Measurements from ENCODE around the gene DCST1.

The DCST1 gene

DNA sequence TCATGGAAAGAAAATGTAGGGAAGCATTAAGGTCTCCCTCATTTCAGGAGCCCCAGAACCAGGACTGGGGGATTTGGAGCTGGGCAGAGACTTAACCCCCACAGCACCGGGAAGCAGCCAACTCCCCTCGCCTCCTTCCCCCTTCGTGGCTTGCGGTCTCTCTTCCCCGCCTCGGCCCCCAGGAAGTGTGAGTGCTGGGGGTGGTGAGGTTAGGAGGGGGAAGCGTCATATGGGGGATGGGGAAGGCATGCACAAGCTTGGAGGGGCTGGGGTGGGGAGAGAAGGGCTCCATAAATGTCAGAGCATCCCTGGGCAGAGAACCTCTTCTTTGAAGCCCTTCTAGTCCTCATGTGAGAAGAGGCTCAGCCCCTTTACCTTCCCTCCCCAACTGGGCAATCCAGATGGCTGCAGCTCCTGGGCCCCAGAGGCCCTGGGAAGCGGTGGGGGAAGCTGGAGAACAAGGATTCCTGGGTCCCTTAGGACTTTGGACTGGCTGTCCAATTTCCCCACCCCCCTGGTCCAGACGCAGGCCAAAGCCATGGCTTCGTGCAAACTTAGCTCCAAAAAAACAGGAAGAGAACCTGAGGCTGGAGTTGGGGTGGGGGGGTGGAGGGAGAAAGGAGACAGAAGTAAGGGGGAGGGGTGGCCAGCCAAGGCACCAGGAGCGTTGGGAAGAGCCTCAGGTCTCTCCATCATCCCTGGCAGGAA lies 23.3 kb upstream of the DCST1 start:
- no peak for TF ChIP-seq L3MBTL2 (conservative IDR thresholded peaks at IDR 0.05)
- TF ChIP-seq CTBP1 (IDR thresholded peaks at IDR 0.05; ENCODE audit: borderline replicate concordance), result no peak
- no peak for TF ChIP-seq TARDBP (IDR thresholded peaks at IDR 0.05)
- TF ChIP-seq, protein P1, sequence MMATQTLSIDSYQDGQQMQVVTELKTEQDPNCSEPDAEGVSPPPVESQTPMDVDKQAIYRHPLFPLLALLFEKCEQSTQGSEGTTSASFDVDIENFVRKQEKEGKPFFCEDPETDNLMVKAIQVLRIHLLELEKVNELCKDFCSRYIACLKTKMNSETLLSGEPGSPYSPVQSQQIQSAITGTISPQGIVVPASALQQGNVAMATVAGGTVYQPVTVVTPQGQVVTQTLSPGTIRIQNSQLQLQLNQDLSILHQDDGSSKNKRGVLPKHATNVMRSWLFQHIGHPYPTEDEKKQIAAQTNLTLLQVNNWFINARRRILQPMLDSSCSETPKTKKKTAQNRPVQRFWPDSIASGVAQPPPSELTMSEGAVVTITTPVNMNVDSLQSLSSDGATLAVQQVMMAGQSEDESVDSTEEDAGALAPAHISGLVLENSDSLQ (IDR thresholded peaks at IDR 0.05), result no peak
- no peak for TF ChIP-seq SUZ12 (IDR thresholded peaks at IDR 0.05)
- TF ChIP-seq LEF1 (IDR thresholded peaks at IDR 0.05; ENCODE audit: borderline replicate concordance), result no peak
- TF ChIP-seq FOXM1 (IDR thresholded peaks at IDR 0.05; ENCODE audit: borderline replicate concordance), result no peak
- TF ChIP-seq FOXA1 (IDR thresholded peaks at IDR 0.05), result no peak
- no peak for TF ChIP-seq ARNT (IDR thresholded peaks at IDR 0.05)
- TF ChIP-seq SP1 (IDR thresholded peaks at IDR 0.05), result no peak
- no peak for TF ChIP-seq FOXK2 (IDR thresholded peaks at IDR 0.05)
- no peak for TF ChIP-seq BHLHE40 (IDR thresholded peaks at IDR 0.05; ENCODE audit: borderline replicate concordance)
- TF ChIP-seq HDGF (IDR thresholded peaks at IDR 0.05; ENCODE audit: borderline replicate concordance), result no peak
- TF ChIP-seq NFRKB (IDR thresholded peaks at IDR 0.05), result no peak
- TF ChIP-seq ELF4 (IDR thresholded peaks at IDR 0.05), result no peak
- POLR2A ChIA-PET, result interaction anchor here (0.6 kb wide), 1 partner anchor 39 kb away, joined by 3 read pairs; no protein-coding TSS in a partner anchor
- DNase-seq (ENCODE audit: extremely low spot score), result no peak
- CTCF ChIA-PET, result no interaction called here

DNA sequence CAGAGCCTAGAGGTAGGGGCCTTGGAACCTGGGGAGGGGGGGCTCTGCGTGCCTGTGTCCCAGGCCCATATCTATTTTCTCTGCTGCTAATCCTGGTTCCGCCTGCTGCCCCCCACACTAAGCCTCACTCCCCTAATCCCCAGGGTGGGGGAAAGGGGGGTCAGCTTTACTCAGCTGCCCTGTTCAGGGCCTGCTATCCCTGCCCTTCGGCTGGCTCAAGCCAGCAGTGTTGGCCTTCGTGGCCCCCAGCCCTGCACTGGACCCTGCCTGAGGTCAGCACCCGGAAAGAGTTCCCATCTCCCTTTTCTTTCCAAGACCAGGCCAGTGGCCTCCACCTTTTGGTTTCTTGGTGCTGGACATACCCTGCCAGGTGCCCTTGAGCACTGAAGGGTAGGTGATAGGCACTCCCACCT lies 22.6 kb upstream of the DCST1 start:
- CTCF ChIA-PET, result no interaction called here
- TF ChIP-seq FOXM1 (IDR thresholded peaks at IDR 0.05; ENCODE audit: borderline replicate concordance), result no peak
- TF ChIP-seq TARDBP (IDR thresholded peaks at IDR 0.05), result no peak
- TF ChIP-seq ARNT (IDR thresholded peaks at IDR 0.05), result no peak
- no peak for TF ChIP-seq FOXA1 (IDR thresholded peaks at IDR 0.05)
- no peak for TF ChIP-seq SUZ12 (IDR thresholded peaks at IDR 0.05)
- TF ChIP-seq CTBP1 (IDR thresholded peaks at IDR 0.05; ENCODE audit: borderline replicate concordance), result no peak
- no peak for TF ChIP-seq HDGF (IDR thresholded peaks at IDR 0.05; ENCODE audit: borderline replicate concordance)
- TF ChIP-seq LEF1 (IDR thresholded peaks at IDR 0.05; ENCODE audit: borderline replicate concordance), result no peak
- TF ChIP-seq, protein P1 (IDR thresholded peaks at IDR 0.05), result no peak
- no peak for TF ChIP-seq FOXK2 (IDR thresholded peaks at IDR 0.05)
- TF ChIP-seq L3MBTL2 (conservative IDR thresholded peaks at IDR 0.05), result no peak
- TF ChIP-seq NFRKB (IDR thresholded peaks at IDR 0.05), result no peak
- TF ChIP-seq ELF4 (IDR thresholded peaks at IDR 0.05), result no peak
- TF ChIP-seq SP1 (IDR thresholded peaks at IDR 0.05), result no peak
- TF ChIP-seq ZNF384 (IDR thresholded peaks at IDR 0.05), result no peak
- no peak for TF ChIP-seq BHLHE40 (IDR thresholded peaks at IDR 0.05; ENCODE audit: borderline replicate concordance)
- POLR2A ChIA-PET, result interaction anchor here (0.6 to 1.2 kb wide), 2 partner anchors 38 to 50 kb away, joined by 3 read pairs; partner anchors contain the start of gene PYGO2
- DNase-seq (ENCODE audit: extremely low spot score), result no peak

DNA sequence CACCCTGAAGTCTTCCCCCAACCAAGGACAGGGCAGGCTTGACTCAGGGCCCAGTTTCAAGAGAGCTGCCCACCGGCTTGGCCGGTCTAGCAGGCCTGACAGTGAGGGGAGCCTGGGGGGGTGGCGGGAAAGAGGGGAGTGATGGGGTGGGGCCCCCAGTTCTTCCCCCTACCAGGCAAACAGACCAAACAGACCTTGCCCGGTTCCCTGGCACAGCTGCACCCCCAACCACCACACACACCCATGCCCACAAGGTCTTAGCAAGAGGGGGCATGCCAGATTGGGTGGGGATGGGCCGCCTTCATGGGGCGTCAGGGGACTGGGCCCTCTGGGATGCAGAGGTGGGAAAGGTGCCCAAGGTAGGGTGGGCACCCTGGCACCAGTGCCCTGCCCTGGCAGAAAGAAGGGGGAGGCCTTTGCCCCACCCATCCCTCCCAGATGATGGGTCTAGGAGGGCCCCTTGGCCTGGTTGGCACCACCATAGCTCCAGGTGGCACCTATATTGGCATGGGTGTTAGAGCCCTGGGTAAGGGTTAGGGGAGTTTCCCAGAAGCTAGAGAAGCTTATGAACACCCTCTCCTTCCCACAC lies 22.1 kb upstream of the DCST1 start:
- POLR2A ChIA-PET, result interaction anchor here (1.1 to 1.9 kb wide), 5 partner anchors 8 to 183 kb away, joined by 3 to 8 read pairs (median 4); partner anchors contain the start of genes ADAM15 and PYGO2
- CTCF ChIA-PET, result interaction anchor here (1.1 kb wide), 1 partner anchor 12 kb away, joined by 6 read pairs; no protein-coding TSS in a partner anchor
- TF ChIP-seq, protein P1 (IDR thresholded peaks at IDR 0.05), result no peak
- TF ChIP-seq FOXM1 (IDR thresholded peaks at IDR 0.05; ENCODE audit: borderline replicate concordance) (no peak), ARNT (IDR thresholded peaks at IDR 0.05) (no peak), HDGF (IDR thresholded peaks at IDR 0.05; ENCODE audit: borderline replicate concordance) (no peak), ZNF384 (IDR thresholded peaks at IDR 0.05) (no peak), SUZ12 (IDR thresholded peaks at IDR 0.05) (no peak), ELF4 (IDR thresholded peaks at IDR 0.05) (no peak), FOXA1 (IDR thresholded peaks at IDR 0.05) (no peak), SP1 (IDR thresholded peaks at IDR 0.05) (no peak), L3MBTL2 (conservative IDR thresholded peaks at IDR 0.05) (no peak), LEF1 (IDR thresholded peaks at IDR 0.05; ENCODE audit: borderline replicate concordance) (no peak), FOXK2 (IDR thresholded peaks at IDR 0.05) (no peak), BHLHE40 (IDR thresholded peaks at IDR 0.05; ENCODE audit: borderline replicate concordance) (no peak), TARDBP (IDR thresholded peaks at IDR 0.05) (no peak), NFRKB (IDR thresholded peaks at IDR 0.05) (no peak), CTBP1 (IDR thresholded peaks at IDR 0.05; ENCODE audit: borderline replicate concordance) (no peak)
- no peak for DNase-seq (ENCODE audit: extremely low spot score)

DNA sequence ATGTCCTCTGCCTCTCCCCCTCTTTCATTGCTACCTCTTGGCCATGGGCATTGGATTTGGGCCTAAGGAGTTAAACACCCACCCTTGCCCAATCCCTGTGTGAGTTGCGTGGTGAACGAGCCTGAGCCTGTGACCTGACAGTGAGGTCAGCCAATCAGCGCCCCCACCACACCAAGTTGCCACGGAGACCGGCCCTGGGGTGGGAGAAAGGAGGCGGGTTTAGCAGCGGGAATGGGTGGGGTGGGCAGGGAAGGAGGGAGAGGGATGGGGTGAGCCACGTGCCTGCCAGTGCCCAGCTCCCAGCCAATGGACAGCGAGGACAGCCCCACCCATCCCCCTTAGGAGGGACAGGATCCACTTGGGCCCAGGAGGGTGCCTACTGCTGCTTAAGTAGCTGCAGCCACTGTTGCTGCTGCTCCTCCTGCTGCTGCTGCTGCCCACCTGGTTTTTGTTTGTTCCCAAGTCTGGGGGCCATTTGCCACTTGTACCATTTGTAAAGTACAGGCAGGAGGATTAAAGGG lies 21.5 kb upstream of the DCST1 start:
- TF ChIP-seq L3MBTL2 (conservative IDR thresholded peaks at IDR 0.05), result peak; percentile 24
- TF ChIP-seq, protein P1 (IDR thresholded peaks at IDR 0.05), result peak; percentile 96
- TF ChIP-seq ELF4 (IDR thresholded peaks at IDR 0.05), result no peak
- TF ChIP-seq HDGF (IDR thresholded peaks at IDR 0.05; ENCODE audit: borderline replicate concordance), result peak; percentile 25; the same call in 1 of the 2 replicates
- ChIA-PET CTCF (interaction anchor here (0.7 to 1.1 kb wide), 2 partner anchors 11 to 12 kb away, joined by 3 to 6 read pairs; no protein-coding TSS in a partner anchor), POLR2A (interaction anchor here (1.1 to 1.9 kb wide), 5 partner anchors 9 to 182 kb away, joined by 3 to 8 read pairs (median 4); partner anchors contain the start of genes ADAM15 and PYGO2)
- peak; percentile 63 for DNase-seq (ENCODE audit: extremely low spot score)

Data from HEK293T (cell line).